SJSA1 (cell line): ENCODE data around the gene FANCM. TPM values are rescaled to one million over a fixed set of nuclear protein-coding genes. Genes with fewer than 3 reads are reported as not detected.

Experiments
- DNase-seq, 2 experiments: peaks; one replicate each; pipeline ENCODE4 v3.0.0-alpha.2; 2015 to 2020; ENCODE audit warnings: low spot score in 2 of 2, low read depth in 1 of 2
- H3K27ac ChIP-seq: fragments of 250-450 bp; sonication (Bioruptor Pico); 2 replicates; pipeline ENCODE4 v1.5.1; 2020; ENCODE audit warnings: mild to moderate bottlenecking, moderate library complexity
- H3K27me3 ChIP-seq: fragments of 250-450 bp; sonication (Bioruptor Pico); replicated peaks from 2 replicates; pipeline ENCODE4 v1.5.1; 2020; ENCODE audit warnings: mild to moderate bottlenecking, moderate library complexity
- H3K36me3 ChIP-seq: fragments of 250-450 bp; sonication (Bioruptor Pico); 2 replicates; pipeline ENCODE4 v1.5.1; 2020; ENCODE audit warnings: mild to moderate bottlenecking
- H3K4me1 ChIP-seq: fragments of 250-450 bp; sonication (Bioruptor Pico); replicated peaks from 2 replicates; pipeline ENCODE4 v1.6.1; 2021; ENCODE audit warnings: mild to moderate bottlenecking
- H3K4me3 ChIP-seq: fragments of 250-450 bp; sonication (Bioruptor Pico); 2 replicates; pipeline ENCODE4 v1.5.1; 2020; ENCODE audit warnings: mild to moderate bottlenecking
- H3K9me3 ChIP-seq: fragments of 250-450 bp; sonication (Bioruptor Pico); replicated peaks from 2 replicates; pipeline ENCODE4 v1.5.1; 2020; ENCODE audit warnings: mild to moderate bottlenecking
- total RNA-seq: library from RNA; depleted of rRNA; stranded (reverse); fragments of >200 nt; shearing (Covaris generic); gene quantifications from 2 replicates; pipeline ENCODE4 v1.2.3, GENCODE V29; 2014; rRNA removed

FANCM gene
- total RNA-seq, 1 experiment from 2014 or later: 11.3 TPM

GRCh38 chr14:45222485-45223262 lies 86.9 kb downstream of the FANCM start:
- H3K27me3 ChIP-seq: no peaks in the 10 kb centered on the region
- no peaks in the 10 kb centered on the region for H3K9me3 ChIP-seq
- H3K36me3 ChIP-seq: peaks cover 51% of the 10 kb centered on the region
- no peak overlapping the region for H3K4me3 ChIP-seq
- H3K27ac ChIP-seq: no peak overlapping the region
- no peak for DNase-seq
- H3K4me1 ChIP-seq: no peaks in the 10 kb centered on the region

- Histone ChIP-seq H3K9me3 (no peaks in the 10 kb centered on the region), H3K4me1 (no peaks in the 10 kb centered on the region), H3K27ac (no peak overlapping the region), H3K36me3 (peaks cover 74% of the 10 kb centered on the region), H3K4me3 (no peak overlapping the region), H3K27me3 (no peaks in the 10 kb centered on the region)
- DNase-seq: no peak
Observed at GRCh38 chr14:45227566-45227965, 91.8 kb downstream of the FANCM start.

- Histone ChIP-seq H3K27ac (no peak overlapping the region), H3K36me3 (peaks cover 40% of the 10 kb centered on the region), H3K9me3 (no peaks in the 10 kb centered on the region), H3K4me1 (peaks cover 14% of the 10 kb centered on the region), H3K27me3 (no peaks in the 10 kb centered on the region), H3K4me3 (no peak overlapping the region)
- no peak for DNase-seq
Observed at GRCh38 chr14:45238988-45239387, 103.3 kb downstream of the FANCM start.

- H3K4me1 ChIP-seq: peaks cover 36% of the 10 kb centered on the region
- no peaks in the 10 kb centered on the region for H3K27me3 ChIP-seq
- H3K27ac ChIP-seq: no peak overlapping the region; the same call in 1 of the 2 replicates
- H3K4me3 ChIP-seq: no peak overlapping the region
- no peaks in the 10 kb centered on the region for H3K9me3 ChIP-seq
- no peak for DNase-seq
- H3K36me3 ChIP-seq: peaks cover 29% of the 10 kb centered on the region
Observed at GRCh38 chr14:45242706-45243105, 107.0 kb downstream of the FANCM start.

- Histone ChIP-seq H3K4me1 (peaks cover 52% of the 10 kb centered on the region), H3K27ac (peak overlapping the region; percentile 36), H3K4me3 (no peak overlapping the region), H3K27me3 (no peaks in the 10 kb centered on the region), H3K36me3 (peaks cover 13% of the 10 kb centered on the region), H3K9me3 (no peaks in the 10 kb centered on the region)
- DNase-seq: no peak
Observed at GRCh38 chr14:45246151-45246550, 110.4 kb downstream of the FANCM start.

GRCh38 chr14:45246691-45247090 lies 111.0 kb downstream of the FANCM start:
- peaks cover 55% of the 10 kb centered on the region for H3K4me1 ChIP-seq
- peak overlapping the region; percentile 36 for H3K27ac ChIP-seq
- H3K4me3 ChIP-seq: no peak overlapping the region
- H3K27me3 ChIP-seq: no peaks in the 10 kb centered on the region
- peak in 1 of 2 experiments; percentile 22 for DNase-seq
- H3K9me3 ChIP-seq: no peaks in the 10 kb centered on the region
- peaks cover 12% of the 10 kb centered on the region for H3K36me3 ChIP-seq

GRCh38 chr14:45247427-45247826 lies 111.7 kb downstream of the FANCM start:
- Histone ChIP-seq H3K4me1 (peaks cover 50% of the 10 kb centered on the region), H3K27ac (peak overlapping the region; percentile 36; the same call in 1 of the 2 replicates), H3K36me3 (peaks cover 6% of the 10 kb centered on the region; the same call in 1 of the 2 replicates), H3K27me3 (no peaks in the 10 kb centered on the region), H3K4me3 (no peak overlapping the region), H3K9me3 (no peaks in the 10 kb centered on the region)
- DNase-seq: peak; percentile 16 to 43

GRCh38 chr14:45249856-45250575 lies 114.3 kb downstream of the FANCM start:
- Histone ChIP-seq H3K4me3 (peak overlapping the region; percentile 3), H3K9me3 (no peaks in the 10 kb centered on the region), H3K4me1 (peaks cover 49% of the 10 kb centered on the region), H3K27me3 (no peaks in the 10 kb centered on the region), H3K36me3 (peaks cover 6% of the 10 kb centered on the region; the same call in 1 of the 2 replicates), H3K27ac (peak overlapping the region; percentile 36)
- DNase-seq: peak in 1 of 2 experiments; percentile 77

Other genes with a start within 250 kb of the FANCM start
- 2.8 and 5.0 TPM in 2 replicates for gene KLHL28, start 174.0 kb upstream of the FANCM start, total RNA-seq
- 5.4 and 8.8 TPM in 2 replicates for gene TOGARAM1, start 173.7 kb upstream of the FANCM start, total RNA-seq
- 20.4 and 24.8 TPM in 2 replicates for gene PRPF39, start 51.8 kb upstream of the FANCM start, total RNA-seq
- gene FKBP3, start 1.4 kb upstream of the FANCM start, total RNA-seq: 31.7 and 56.9 TPM in 2 replicates
- gene MIS18BP1, start 117.3 kb downstream of the FANCM start, total RNA-seq: 36.3 and 47.8 TPM in 2 replicates